Hematopoietic multipotent progenitor cell treated with erythropoietin and hydrocortisone succinate and interleukin-3 and kit ligand, for 6 days (in vitro differentiated cells): ENCODE data around the gene SUN3.

Experiments used
- DNase-seq: peaks from one replicate; pipeline ENCODE4 v3.0.0-alpha.2; 2015

The SUN3 gene

GRCh38 chr7:48028938-48029337 lies at the start of gene SUN3:
TSS of gene SUN3 (minus strand) at chr7:48029107. CDS start at chr7:48028938, 169 bp downstream.
- no peak for DNase-seq

- no peak for DNase-seq
These were observed 49.6 kb upstream of the SUN3 start for GRCh38 chr7:48078470-48078869.

- DNase-seq = no peak
These were observed 48.5 kb upstream of the SUN3 start for GRCh38 chr7:48077423-48077822.

- DNase-seq = no peak
These were observed 45.3 kb upstream of the SUN3 start for GRCh38 chr7:48074204-48074654.

- DNase-seq = no peak
These were observed 38.6 kb upstream of the SUN3 start for GRCh38 chr7:48067475-48067874.

- DNase-seq = no peak
These were observed 35.1 kb upstream of the SUN3 start for GRCh38 chr7:48063985-48064384.

- no peak for DNase-seq
These were observed 30.8 kb upstream of the SUN3 start for GRCh38 chr7:48059706-48060105.

- DNase-seq = no peak
These were observed 30.1 kb upstream of the SUN3 start for GRCh38 chr7:48058990-48059389.

- no peak for DNase-seq
These were observed 24.8 kb upstream of the SUN3 start for GRCh38 chr7:48053736-48054135.

GRCh38 chr7:48052748-48053147 lies 23.8 kb upstream of the SUN3 start:
- DNase-seq = no peak

GRCh38 chr7:48049850-48050249 lies 20.9 kb upstream of the SUN3 start:
- DNase-seq = no peak

GRCh38 chr7:48048113-48048512 lies 19.2 kb upstream of the SUN3 start:
- DNase-seq = no peak

GRCh38 chr7:48046458-48046857 lies 17.6 kb upstream of the SUN3 start:
- DNase-seq = no peak

- no peak for DNase-seq
These were observed 16.4 kb upstream of the SUN3 start for GRCh38 chr7:48045195-48045765.

GRCh38 chr7:48042636-48043035 lies 13.7 kb upstream of the SUN3 start:
- no peak for DNase-seq

GRCh38 chr7:48042216-48042615 lies 13.3 kb upstream of the SUN3 start:
- DNase-seq = no peak

- no peak for DNase-seq
These were observed 12.7 kb upstream of the SUN3 start for GRCh38 chr7:48041653-48041970.

- no peak for DNase-seq
These were observed 12.2 kb upstream of the SUN3 start for GRCh38 chr7:48040944-48041652.

GRCh38 chr7:48038815-48039506 lies 10.1 kb upstream of the SUN3 start:
- DNase-seq = no peak

GRCh38 chr7:48035967-48036478 lies 7.1 kb upstream of the SUN3 start:
- no peak for DNase-seq

- peak; percentile 78 for DNase-seq
These were observed 6.5 kb upstream of the SUN3 start, which contains the start of gene C7orf57 for GRCh38 chr7:48035301-48035966. TSS of gene C7orf57 (plus strand) at chr7:48035543. CDS start at chr7:48036309, 766 bp downstream.

- no peak for DNase-seq
These were observed 5.0 kb upstream of the SUN3 start for GRCh38 chr7:48033922-48034321.

- DNase-seq = no peak
These were observed 2.2 kb upstream of the SUN3 start for GRCh38 chr7:48031111-48031510.
